Natural killer cell treated with Interleukin-12 subunit alpha and Interleukin-12 subunit beta and Interleukin-15 and Interleukin-18, amount 100 ng/mL, for 72 hours (primary cell): ENCODE data around the gene PLXDC1. TPM values are rescaled to one million over a fixed set of nuclear protein-coding genes. Genes with fewer than 3 reads are reported as not detected.
A peak's percentile ranks its signal among the peaks of the same experiment; 100 is the strongest.
"Not testable (repeated sequence)": the region's sequence is repeated elsewhere in the genome, so short reads cannot be mapped to it uniquely, and the experiment has no call there.

Experiments used
- ATAC-seq, 2 donors: fragments of 150-1000 bp; cut with Tn5 transposase in 1 of 2; sonication (Bioruptor Pico), chemical (Tn5 transposase) in 1 of 2; 2 replicates each; pipeline ENCODE4 v1.10.0; 2021
- DNase-seq: peaks from one replicate; pipeline ENCODE4 v3.0.0; 2022; ENCODE audit warnings: low spot score
- H3K27ac Mint-ChIP-seq, 2 donors: 1 replicate in 1 of 2; 2 replicates in 1 of 2; pipeline ENCODE4 v1.8.0; 2022; ENCODE audit warnings: mixed read lengths in 2 of 2, mild to moderate bottlenecking in 1 of 2, moderate library complexity in 1 of 2
- H3K27me3 Mint-ChIP-seq, 2 donors: 1 replicate in 1 of 2; 2 replicates in 1 of 2; pipeline ENCODE4 v1.8.0; 2022; ENCODE audit warnings: mixed read lengths in 2 of 2
- H3K36me3 Mint-ChIP-seq: one replicate; pipeline ENCODE4 v1.8.0; 2022; ENCODE audit warnings: mixed read lengths
- H3K4me1 Mint-ChIP-seq, 2 donors: 1 replicate in 1 of 2; 2 replicates in 1 of 2; pipeline ENCODE4 v1.8.0; 2022; ENCODE audit warnings: low read depth in 2 of 2, mixed read lengths in 2 of 2, mild to moderate bottlenecking in 1 of 2
- H3K4me3 Mint-ChIP-seq: one replicate; pipeline ENCODE4 v1.8.0; 2022; ENCODE audit warnings: mixed read lengths
- H3K9me3 Mint-ChIP-seq: 2 replicates; pipeline ENCODE4 v1.8.0; 2022; ENCODE audit warnings: mixed read lengths
- total RNA-seq, 2 donors: library from RNA; stranded (reverse); gene quantifications; one replicate each; pipeline ENCODE4 v1.2.3, GENCODE V29; 2022

PLXDC1 gene
- total RNA-seq, 2 donors from 2014 or later: 0.43 TPM; not detected in 1

GRCh38 chr17:39121919-39122318, 29.5 kb downstream of the PLXDC1 start:
- H3K27ac Mint-ChIP-seq, H3K27me3 Mint-ChIP-seq, H3K36me3 Mint-ChIP-seq, DNase-seq, H3K4me1 Mint-ChIP-seq, H3K9me3 Mint-ChIP-seq, H3K4me3 Mint-ChIP-seq, ATAC-seq: not testable (repeated sequence)

DNA sequence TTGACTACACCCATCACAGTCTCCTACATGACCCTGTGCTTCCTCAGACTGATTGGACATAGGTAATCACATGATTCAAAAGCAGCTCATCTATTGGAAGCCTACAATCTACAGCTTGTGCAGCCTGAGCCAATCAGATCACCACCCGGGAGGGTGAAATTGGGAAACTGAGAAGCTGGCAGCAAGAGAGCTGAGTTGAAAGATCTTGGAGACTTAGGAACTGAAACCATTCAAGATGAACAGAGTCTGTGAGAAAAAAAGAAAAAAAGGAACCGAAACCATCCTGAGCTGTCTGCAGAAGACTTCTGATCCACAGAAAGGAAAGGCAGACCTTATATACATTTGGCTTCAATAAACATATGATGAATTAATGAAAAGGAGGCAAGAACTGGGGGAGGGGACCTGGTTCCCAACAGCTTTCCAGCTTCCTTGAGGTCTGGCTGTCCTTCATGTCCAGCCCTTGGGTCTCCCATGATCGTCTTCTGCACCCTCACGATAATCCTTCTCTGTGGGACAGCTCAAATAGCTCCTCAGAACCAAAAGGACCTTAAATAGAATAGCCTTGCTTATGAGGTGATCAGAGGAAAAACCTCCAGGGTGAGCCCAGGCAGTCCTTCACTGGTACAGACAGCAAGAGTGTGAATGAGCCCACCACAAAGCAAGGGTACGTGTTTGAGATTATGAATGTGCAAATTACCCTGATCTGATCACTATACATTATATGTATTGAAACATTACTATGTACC, 32.6 kb downstream of the PLXDC1 start:
- DNase-seq: no peak
- ATAC-seq: no peak
- Mint-ChIP-seq H3K4me3 (no peak overlapping the region), H3K36me3 (no peaks in the 10 kb centered on the region), H3K27ac (no peak overlapping the region), H3K9me3 (no peaks in the 10 kb centered on the region), H3K4me1 (peaks cover 0 to 8% of the 10 kb centered on the region in 2 donors), H3K27me3 (no peaks in the 10 kb centered on the region)

DNA sequence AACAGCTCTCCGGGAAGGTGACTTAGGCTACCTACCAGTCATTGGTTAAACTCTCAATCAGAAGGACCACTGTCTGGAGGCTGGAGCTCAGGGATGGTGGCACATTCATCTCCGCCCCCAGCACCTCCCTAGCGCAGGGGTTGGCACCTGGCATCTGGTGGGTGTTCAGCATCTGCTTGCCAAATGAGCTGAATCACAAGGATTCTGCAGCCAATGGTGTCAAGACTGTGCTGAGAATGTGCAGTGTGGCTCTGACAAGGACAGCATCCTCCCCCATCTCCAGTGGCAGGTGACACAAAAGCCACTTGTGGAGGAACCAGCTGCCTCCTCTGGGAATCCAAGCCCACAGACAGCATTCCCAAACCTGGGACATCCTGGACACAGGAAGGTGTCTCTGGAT, 35.2 kb downstream of the PLXDC1 start:
- no peak overlapping the region for H3K4me3 Mint-ChIP-seq
- H3K27me3 Mint-ChIP-seq: no peaks in the 10 kb centered on the region
- DNase-seq (no peak), ATAC-seq (no peak)
- H3K27ac Mint-ChIP-seq: no peak overlapping the region
- no peaks in the 10 kb centered on the region for H3K9me3 Mint-ChIP-seq
- H3K36me3 Mint-ChIP-seq: no peaks in the 10 kb centered on the region
- H3K4me1 Mint-ChIP-seq: peaks cover 0 to 8% of the 10 kb centered on the region in 2 donors

DNA sequence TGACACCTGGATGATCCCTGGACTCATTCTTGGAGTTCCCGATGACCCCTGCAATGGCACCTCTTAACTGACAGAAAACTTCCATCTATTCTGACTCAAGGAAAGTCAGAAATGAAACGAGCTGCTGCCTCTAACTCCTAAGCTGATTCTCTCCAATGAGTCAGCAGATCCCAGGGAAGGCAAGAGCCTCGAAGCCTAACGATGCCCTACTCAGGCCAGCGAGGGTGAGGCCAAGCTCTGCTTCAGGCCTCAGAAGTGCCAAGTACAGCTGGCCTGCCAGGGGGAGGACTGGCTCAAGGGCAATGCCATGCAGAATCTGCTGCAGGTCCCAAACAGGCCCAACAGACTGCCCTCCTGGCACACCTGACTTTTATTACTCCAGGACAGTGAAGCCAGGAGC, 36.3 kb downstream of the PLXDC1 start:
- no peak overlapping the region for H3K4me3 Mint-ChIP-seq
- H3K27ac Mint-ChIP-seq: no peak overlapping the region
- peaks cover 0 to 8% of the 10 kb centered on the region in 2 donors for H3K4me1 Mint-ChIP-seq
- no peaks in the 10 kb centered on the region for H3K36me3 Mint-ChIP-seq
- ATAC-seq: no peak
- H3K9me3 Mint-ChIP-seq: no peaks in the 10 kb centered on the region
- H3K27me3 Mint-ChIP-seq: no peaks in the 10 kb centered on the region
- DNase-seq: no peak

DNA sequence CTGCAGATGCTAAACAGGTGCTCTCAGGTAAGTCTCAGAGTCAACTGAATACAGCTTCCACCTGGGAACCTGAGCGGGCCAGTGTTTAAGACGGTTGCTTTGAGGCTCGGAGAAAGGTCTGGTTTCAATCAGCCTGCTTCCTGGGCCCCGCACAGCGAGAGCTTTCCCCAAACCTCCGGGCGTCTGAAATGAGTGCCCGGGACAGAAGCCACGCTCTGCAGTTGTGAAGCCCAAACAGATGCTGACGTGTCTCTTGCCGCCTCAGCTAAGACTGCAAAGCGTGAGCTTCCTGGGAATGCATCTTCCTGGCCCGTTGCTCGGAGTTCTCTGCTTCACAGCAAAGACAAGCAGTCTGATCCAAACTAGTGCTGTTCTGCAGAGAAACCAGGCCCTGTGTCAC, 36.7 kb downstream of the PLXDC1 start:
- no peaks in the 10 kb centered on the region for H3K9me3 Mint-ChIP-seq
- DNase-seq (no peak), ATAC-seq (no peak)
- no peaks in the 10 kb centered on the region for H3K27me3 Mint-ChIP-seq
- no peaks in the 10 kb centered on the region for H3K36me3 Mint-ChIP-seq
- peaks cover 0 to 8% of the 10 kb centered on the region in 2 donors for H3K4me1 Mint-ChIP-seq
- no peak overlapping the region for H3K4me3 Mint-ChIP-seq
- H3K27ac Mint-ChIP-seq: no peak overlapping the region

GRCh38 chr17:39113871-39114270, 37.6 kb downstream of the PLXDC1 start:
- Mint-ChIP-seq H3K9me3 (no peaks in the 10 kb centered on the region), H3K27me3 (no peaks in the 10 kb centered on the region), H3K4me1 (peaks cover 0 to 8% of the 10 kb centered on the region in 2 donors), H3K36me3 (no peaks in the 10 kb centered on the region), H3K27ac (peak overlapping the region in 1 of 2 donors; percentile 17), H3K4me3 (no peak overlapping the region)
- no peak for DNase-seq
- ATAC-seq: no peak

DNA sequence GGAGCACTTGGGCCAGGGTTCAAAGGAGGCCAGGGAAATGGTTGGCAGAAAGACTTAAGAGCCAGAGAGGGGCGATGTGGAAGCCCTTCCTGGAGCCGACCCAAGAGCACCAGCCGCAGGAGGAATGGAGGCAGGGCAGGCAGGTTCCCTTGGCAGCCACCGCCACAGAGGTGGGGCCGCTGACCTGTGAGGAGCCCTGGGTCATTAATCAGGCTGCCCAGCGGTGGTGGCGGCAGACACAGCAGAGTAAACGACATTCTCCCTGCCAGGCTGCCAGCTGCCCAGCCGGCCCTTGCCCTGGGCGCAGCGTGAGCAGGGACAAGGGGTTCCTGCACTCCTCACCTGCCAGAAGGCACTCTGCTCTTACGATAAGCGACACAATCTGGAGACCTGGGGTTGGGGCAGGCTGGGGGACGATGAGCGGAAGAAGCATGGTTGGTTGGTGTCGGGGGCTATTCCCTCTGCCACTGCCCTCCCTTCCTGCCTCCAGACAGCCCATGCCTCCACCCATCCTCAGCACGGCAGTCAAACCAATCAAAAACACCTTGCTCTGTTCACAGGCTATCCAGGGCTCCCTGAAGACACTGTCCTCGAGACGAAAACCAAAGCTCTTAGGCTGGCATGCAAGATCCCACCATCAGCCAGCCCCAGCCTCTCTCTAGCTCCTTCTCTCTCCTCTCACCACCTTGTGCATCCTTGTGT, 40.9 kb downstream of the PLXDC1 start:
- H3K27ac Mint-ChIP-seq: no peak overlapping the region
- H3K9me3 Mint-ChIP-seq: no peaks in the 10 kb centered on the region
- no peaks in the 10 kb centered on the region for H3K27me3 Mint-ChIP-seq
- H3K4me3 Mint-ChIP-seq: no peak overlapping the region
- peaks cover 0 to 4% of the 10 kb centered on the region in 2 donors for H3K4me1 Mint-ChIP-seq
- H3K36me3 Mint-ChIP-seq: no peaks in the 10 kb centered on the region
- no peak for ATAC-seq
- DNase-seq: no peak

GRCh38 chr17:39108461-39109375, 42.7 kb downstream of the PLXDC1 start:
- Mint-ChIP-seq H3K4me3 (no peak overlapping the region), H3K27me3 (no peaks in the 10 kb centered on the region), H3K9me3 (no peaks in the 10 kb centered on the region), H3K36me3 (no peaks in the 10 kb centered on the region), H3K4me1 (no peaks in the 10 kb centered on the region), H3K27ac (no peak overlapping the region)
- ATAC-seq: peak in 1 of 2 donors; percentile 12
- DNase-seq: no peak

DNA sequence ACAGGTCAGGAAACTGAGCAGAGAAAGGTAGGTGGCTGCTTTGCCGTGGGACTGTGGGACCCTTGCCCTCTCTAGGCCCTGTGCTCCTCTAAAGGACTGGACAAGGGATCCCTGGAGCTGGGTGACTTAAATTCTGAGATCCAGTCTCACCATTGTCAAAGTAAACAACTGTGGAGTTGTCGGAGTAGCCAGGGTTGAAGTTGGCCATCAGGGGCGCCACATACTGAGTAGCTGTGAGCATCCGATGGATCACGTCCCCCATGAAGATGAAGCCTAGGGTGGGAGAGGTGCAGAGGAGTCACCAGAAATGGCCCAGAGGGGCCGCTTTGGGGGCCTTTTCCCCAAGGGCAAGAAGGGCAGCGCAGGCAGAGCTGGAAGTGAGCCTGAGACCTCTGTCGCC, 43.5 kb downstream of the PLXDC1 start:
- Mint-ChIP-seq H3K27me3 (no peaks in the 10 kb centered on the region), H3K4me1 (no peaks in the 10 kb centered on the region), H3K9me3 (no peaks in the 10 kb centered on the region), H3K4me3 (no peak overlapping the region), H3K36me3 (no peaks in the 10 kb centered on the region), H3K27ac (no peak overlapping the region)
- DNase-seq (no peak), ATAC-seq (no peak)

- H3K4me1 Mint-ChIP-seq: peaks cover 2 to 3% of the 10 kb centered on the region in 2 donors
- DNase-seq: no peak
- H3K4me3 Mint-ChIP-seq: no peak overlapping the region
- ATAC-seq: no peak
- no peaks in the 10 kb centered on the region for H3K9me3 Mint-ChIP-seq
- H3K36me3 Mint-ChIP-seq: no peaks in the 10 kb centered on the region
- H3K27me3 Mint-ChIP-seq: no peaks in the 10 kb centered on the region
- no peak overlapping the region for H3K27ac Mint-ChIP-seq
Observed at GRCh38 chr17:39107155-39107554, 44.3 kb downstream of the PLXDC1 start.

- Mint-ChIP-seq H3K36me3 (no peaks in the 10 kb centered on the region), H3K4me3 (no peak overlapping the region), H3K27ac (no peak overlapping the region), H3K9me3 (no peaks in the 10 kb centered on the region), H3K4me1 (peaks cover 16% of the 10 kb centered on the region in 2 donors), H3K27me3 (no peaks in the 10 kb centered on the region)
- no peak for DNase-seq
- no peak for ATAC-seq
Observed at GRCh38 chr17:39105705-39106104, 45.7 kb downstream of the PLXDC1 start.

- no peak overlapping the region for H3K4me3 Mint-ChIP-seq
- no peaks in the 10 kb centered on the region for H3K36me3 Mint-ChIP-seq
- H3K27ac Mint-ChIP-seq: no peak overlapping the region
- DNase-seq (no peak), ATAC-seq (no peak)
- H3K9me3 Mint-ChIP-seq: no peaks in the 10 kb centered on the region
- no peaks in the 10 kb centered on the region for H3K27me3 Mint-ChIP-seq
- peaks cover 23% of the 10 kb centered on the region in 2 donors for H3K4me1 Mint-ChIP-seq
Observed at GRCh38 chr17:39104657-39105056, 46.8 kb downstream of the PLXDC1 start.

DNA sequence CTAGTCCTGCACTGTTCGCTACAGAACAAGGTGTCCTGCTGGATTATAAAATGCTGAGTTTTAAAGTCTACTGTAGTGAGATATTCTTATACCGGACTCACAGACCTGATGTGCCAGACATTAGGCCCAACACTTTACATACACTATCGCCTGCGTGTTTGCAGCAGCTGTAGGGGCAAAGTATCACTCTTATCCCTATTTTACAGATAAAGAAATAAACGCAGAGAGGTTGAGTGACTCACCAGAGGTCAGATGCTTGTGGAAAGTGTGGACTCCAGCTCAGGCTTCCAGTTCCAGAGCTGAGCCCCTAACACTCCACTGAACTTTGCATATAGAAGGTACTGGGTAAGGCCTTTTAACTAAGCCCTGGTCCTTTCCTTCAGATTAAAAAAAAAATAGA, 47.4 kb downstream of the PLXDC1 start:
- Mint-ChIP-seq H3K9me3 (no peaks in the 10 kb centered on the region), H3K27me3 (no peaks in the 10 kb centered on the region), H3K27ac (no peak overlapping the region)

GRCh38 chr17:39101091-39101490, 50.3 kb downstream of the PLXDC1 start:
- Mint-ChIP-seq H3K27ac (no peak overlapping the region), H3K36me3 (no peaks in the 10 kb centered on the region), H3K9me3 (no peaks in the 10 kb centered on the region), H3K4me3 (no peak overlapping the region), H3K27me3 (no peaks in the 10 kb centered on the region), H3K4me1 (peaks cover 40 to 49% of the 10 kb centered on the region in 2 donors)
- no peak for DNase-seq
- ATAC-seq: no peak

More for the DNA sequence above, 47.4 kb downstream of the PLXDC1 start:
- Mint-ChIP-seq H3K4me1 (peaks cover 26 to 29% of the 10 kb centered on the region in 2 donors), H3K4me3 (no peak overlapping the region), H3K36me3 (no peaks in the 10 kb centered on the region)
- ATAC-seq: no peak
- no peak for DNase-seq
